Measurements from ENCODE around the gene RNASEH2B.

RNASEH2B gene

GRCh38 chr13:51000061-51000460 is 90.5 kb downstream of the RNASEH2B start:
- Histone ChIP-seq H3K27ac (no peak overlapping the region), H3K4me3 (IDR thresholded peaks at IDR 0.05; ENCODE audit: insufficient read depth, low read depth, low read length) (no peak overlapping the region), H3K4me1 (ENCODE audit: low read depth, poor library complexity, severe bottlenecking) (no peaks in the 10 kb centered on the region), H3K27me3 (ENCODE audit: insufficient read depth, low read depth) (no peaks in the 10 kb centered on the region), H4K20me1 (ENCODE audit: insufficient read depth) (no peaks in the 10 kb centered on the region), H3K9ac (no peak overlapping the region), H3K36me3 (ENCODE audit: insufficient read depth) (no peaks in the 10 kb centered on the region), H2AFZ (ENCODE audit: low read depth) (no peak overlapping the region), H3K4me2 (no peak overlapping the region), H3K79me2 (ENCODE audit: insufficient read depth, low read depth) (no peaks in the 10 kb centered on the region)
- no peak for TF ChIP-seq CTCF (conservative IDR thresholded peaks at IDR 0.05; ENCODE audit: low read depth, low read length)

- Histone ChIP-seq H4K20me1 (ENCODE audit: insufficient read depth) (no peaks in the 10 kb centered on the region), H3K27me3 (ENCODE audit: insufficient read depth, low read depth) (no peaks in the 10 kb centered on the region), H3K36me3 (ENCODE audit: insufficient read depth) (no peaks in the 10 kb centered on the region), H3K27ac (no peak overlapping the region), H3K4me1 (ENCODE audit: low read depth, poor library complexity, severe bottlenecking) (no peaks in the 10 kb centered on the region), H3K4me2 (no peak overlapping the region), H3K4me3 (IDR thresholded peaks at IDR 0.05; ENCODE audit: insufficient read depth, low read depth, low read length) (no peak overlapping the region), H3K79me2 (ENCODE audit: insufficient read depth, low read depth) (no peaks in the 10 kb centered on the region), H2AFZ (ENCODE audit: low read depth) (no peak overlapping the region), H3K9ac (no peak overlapping the region)
- no peak for TF ChIP-seq CTCF (conservative IDR thresholded peaks at IDR 0.05; ENCODE audit: low read depth, low read length)
Observed at GRCh38 chr13:51000571-51001260, 91.1 kb downstream of the RNASEH2B start.

GRCh38 chr13:51001335-51001734 is 91.7 kb downstream of the RNASEH2B start:
- Histone ChIP-seq H3K4me1 (ENCODE audit: low read depth, poor library complexity, severe bottlenecking) (no peaks in the 10 kb centered on the region), H3K4me3 (IDR thresholded peaks at IDR 0.05; ENCODE audit: insufficient read depth, low read depth, low read length) (no peak overlapping the region), H3K4me2 (no peak overlapping the region), H3K36me3 (ENCODE audit: insufficient read depth) (no peaks in the 10 kb centered on the region), H2AFZ (ENCODE audit: low read depth) (no peak overlapping the region), H4K20me1 (ENCODE audit: insufficient read depth) (no peaks in the 10 kb centered on the region), H3K27ac (no peak overlapping the region), H3K27me3 (ENCODE audit: insufficient read depth, low read depth) (no peaks in the 10 kb centered on the region), H3K79me2 (ENCODE audit: insufficient read depth, low read depth) (no peaks in the 10 kb centered on the region), H3K9ac (no peak overlapping the region)
- TF ChIP-seq CTCF (conservative IDR thresholded peaks at IDR 0.05; ENCODE audit: low read depth, low read length), result no peak

GRCh38 chr13:51002736-51003135 is 93.1 kb downstream of the RNASEH2B start:
- no peaks in the 10 kb centered on the region for H3K36me3 ChIP-seq (ENCODE audit: insufficient read depth)
- no peak overlapping the region for H3K4me3 ChIP-seq (IDR thresholded peaks at IDR 0.05; ENCODE audit: insufficient read depth, low read depth, low read length)
- H3K27ac ChIP-seq, result no peak overlapping the region
- no peaks in the 10 kb centered on the region for H3K79me2 ChIP-seq (ENCODE audit: insufficient read depth, low read depth)
- H3K27me3 ChIP-seq (ENCODE audit: insufficient read depth, low read depth), result no peaks in the 10 kb centered on the region
- H2AFZ ChIP-seq (ENCODE audit: low read depth), result no peak overlapping the region
- no peaks in the 10 kb centered on the region for H3K4me1 ChIP-seq (ENCODE audit: low read depth, poor library complexity, severe bottlenecking)
- H4K20me1 ChIP-seq (ENCODE audit: insufficient read depth), result no peaks in the 10 kb centered on the region
- H3K9ac ChIP-seq, result no peak overlapping the region
- no peak overlapping the region for H3K4me2 ChIP-seq
- no peak for TF ChIP-seq CTCF (conservative IDR thresholded peaks at IDR 0.05; ENCODE audit: low read depth, low read length)
